Measurements from ENCODE around the gene NELFA.

DNA sequence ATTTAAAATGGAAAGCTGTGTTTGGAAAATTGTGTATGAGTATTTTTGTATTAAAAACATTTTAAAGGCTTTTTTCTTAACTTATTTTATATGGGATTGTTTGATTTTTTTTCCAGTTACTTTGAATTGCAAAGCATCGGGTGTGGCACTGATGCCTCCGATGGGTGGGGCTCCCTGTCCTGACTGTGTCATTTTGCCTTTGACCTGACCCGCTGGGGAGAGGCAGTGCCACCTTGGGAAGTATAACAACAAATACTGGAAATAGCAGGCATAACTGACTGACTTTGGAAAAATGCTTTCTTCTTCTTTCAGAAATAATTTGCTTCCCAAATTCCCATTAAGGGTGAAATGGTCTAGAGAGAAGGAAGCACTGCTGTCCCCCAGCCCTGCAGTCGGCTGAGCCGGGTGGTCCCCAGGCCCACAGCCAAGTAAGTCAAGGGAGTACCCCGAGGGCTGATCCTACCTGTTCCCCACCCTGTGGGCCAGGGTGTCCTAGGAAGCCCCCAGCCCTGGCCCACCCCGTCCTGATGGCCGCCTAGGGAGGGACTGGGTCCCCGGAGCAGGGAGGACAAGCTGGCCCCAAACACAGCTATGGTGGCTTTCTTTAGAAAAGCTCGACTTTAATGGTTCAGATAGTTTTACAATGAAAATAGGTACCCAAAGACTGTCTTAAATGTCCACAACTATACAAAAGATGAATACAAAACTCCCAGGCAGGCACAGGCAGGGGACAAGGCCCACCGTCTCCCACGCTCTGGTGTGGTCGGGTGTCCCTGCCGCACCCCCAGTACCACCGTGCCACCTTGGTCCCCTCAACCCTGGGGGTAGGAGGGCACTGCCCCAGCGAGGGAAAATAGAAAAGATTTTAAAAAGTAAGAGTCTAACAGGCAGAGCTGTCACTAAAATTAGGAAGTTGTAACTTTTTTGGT, 26.4 kb downstream of the NELFA start:
- TF ChIP-seq, protein P1, sequence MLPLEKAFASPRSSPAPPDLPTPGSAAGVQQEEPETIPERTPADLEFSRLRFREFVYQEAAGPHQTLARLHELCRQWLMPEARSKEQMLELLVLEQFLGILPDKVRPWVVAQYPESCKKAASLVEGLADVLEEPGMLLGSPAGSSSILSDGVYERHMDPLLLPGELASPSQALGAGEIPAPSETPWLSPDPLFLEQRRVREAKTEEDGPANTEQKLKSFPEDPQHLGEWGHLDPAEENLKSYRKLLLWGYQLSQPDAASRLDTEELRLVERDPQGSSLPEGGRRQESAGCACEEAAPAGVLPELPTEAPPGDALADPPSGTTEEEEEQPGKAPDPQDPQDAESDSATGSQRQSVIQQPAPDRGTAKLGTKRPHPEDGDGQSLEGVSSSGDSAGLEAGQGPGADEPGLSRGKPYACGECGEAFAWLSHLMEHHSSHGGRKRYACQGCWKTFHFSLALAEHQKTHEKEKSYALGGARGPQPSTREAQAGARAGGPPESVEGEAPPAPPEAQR (tag by site-specific recombination; IDR thresholded peaks at IDR 0.05), result no peak
- no peak for TF ChIP-seq ZNF138 (tag by site-specific recombination; IDR thresholded peaks at IDR 0.05; ENCODE audit: borderline replicate concordance)
- TF ChIP-seq ZNF596 (tag by site-specific recombination; IDR thresholded peaks at IDR 0.05), result no peak
- TF ChIP-seq, protein P2, sequence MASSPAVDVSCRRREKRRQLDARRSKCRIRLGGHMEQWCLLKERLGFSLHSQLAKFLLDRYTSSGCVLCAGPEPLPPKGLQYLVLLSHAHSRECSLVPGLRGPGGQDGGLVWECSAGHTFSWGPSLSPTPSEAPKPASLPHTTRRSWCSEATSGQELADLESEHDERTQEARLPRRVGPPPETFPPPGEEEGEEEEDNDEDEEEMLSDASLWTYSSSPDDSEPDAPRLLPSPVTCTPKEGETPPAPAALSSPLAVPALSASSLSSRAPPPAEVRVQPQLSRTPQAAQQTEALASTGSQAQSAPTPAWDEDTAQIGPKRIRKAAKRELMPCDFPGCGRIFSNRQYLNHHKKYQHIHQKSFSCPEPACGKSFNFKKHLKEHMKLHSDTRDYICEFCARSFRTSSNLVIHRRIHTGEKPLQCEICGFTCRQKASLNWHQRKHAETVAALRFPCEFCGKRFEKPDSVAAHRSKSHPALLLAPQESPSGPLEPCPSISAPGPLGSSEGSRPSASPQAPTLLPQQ (tag by site-specific recombination; IDR thresholded peaks at IDR 0.05), result no peak
- TF ChIP-seq KLF16 (tag by site-specific recombination; IDR thresholded peaks at IDR 0.05), result no peak

Data from HEK293 (cell line).